Measurements from ENCODE around the gene AGRN.

DNA sequence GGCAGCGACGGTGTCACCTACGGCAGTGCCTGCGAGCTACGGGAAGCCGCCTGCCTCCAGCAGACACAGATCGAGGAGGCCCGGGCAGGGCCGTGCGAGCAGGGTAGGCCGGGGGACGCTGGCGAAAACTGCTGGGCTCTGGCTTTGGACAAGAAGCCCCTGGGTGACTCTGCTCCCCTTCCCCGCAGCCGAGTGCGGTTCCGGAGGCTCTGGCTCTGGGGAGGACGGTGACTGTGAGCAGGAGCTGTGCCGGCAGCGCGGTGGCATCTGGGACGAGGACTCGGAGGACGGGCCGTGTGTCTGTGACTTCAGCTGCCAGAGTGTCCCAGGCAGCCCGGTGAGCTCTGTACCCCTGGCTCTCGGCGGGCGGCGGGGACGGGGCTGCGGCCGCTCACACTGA lies 24.0 kb downstream of the AGRN start:
- TF ChIP-seq IRF2 (CRISPR knock-in tag; IDR thresholded peaks at IDR 0.05; ENCODE audit: borderline replicate concordance, low read depth) (no peak), E2F5 (CRISPR knock-in tag; IDR thresholded peaks at IDR 0.05) (no peak)

Measured in WTC11 (cell line).